ENCODE measurements around the gene GPSM1. TPM values are rescaled to one million over a fixed set of nuclear protein-coding genes. Genes with fewer than 3 reads are reported as not detected.

Gene GPSM1
- total and polyA plus RNA-seq, 9 of the 15 experiments (the other 6 are each of a cell fraction or from before 2014, with no cell fraction given), result 0.04 to 14.2 (median 3.1) TPM

DNA sequence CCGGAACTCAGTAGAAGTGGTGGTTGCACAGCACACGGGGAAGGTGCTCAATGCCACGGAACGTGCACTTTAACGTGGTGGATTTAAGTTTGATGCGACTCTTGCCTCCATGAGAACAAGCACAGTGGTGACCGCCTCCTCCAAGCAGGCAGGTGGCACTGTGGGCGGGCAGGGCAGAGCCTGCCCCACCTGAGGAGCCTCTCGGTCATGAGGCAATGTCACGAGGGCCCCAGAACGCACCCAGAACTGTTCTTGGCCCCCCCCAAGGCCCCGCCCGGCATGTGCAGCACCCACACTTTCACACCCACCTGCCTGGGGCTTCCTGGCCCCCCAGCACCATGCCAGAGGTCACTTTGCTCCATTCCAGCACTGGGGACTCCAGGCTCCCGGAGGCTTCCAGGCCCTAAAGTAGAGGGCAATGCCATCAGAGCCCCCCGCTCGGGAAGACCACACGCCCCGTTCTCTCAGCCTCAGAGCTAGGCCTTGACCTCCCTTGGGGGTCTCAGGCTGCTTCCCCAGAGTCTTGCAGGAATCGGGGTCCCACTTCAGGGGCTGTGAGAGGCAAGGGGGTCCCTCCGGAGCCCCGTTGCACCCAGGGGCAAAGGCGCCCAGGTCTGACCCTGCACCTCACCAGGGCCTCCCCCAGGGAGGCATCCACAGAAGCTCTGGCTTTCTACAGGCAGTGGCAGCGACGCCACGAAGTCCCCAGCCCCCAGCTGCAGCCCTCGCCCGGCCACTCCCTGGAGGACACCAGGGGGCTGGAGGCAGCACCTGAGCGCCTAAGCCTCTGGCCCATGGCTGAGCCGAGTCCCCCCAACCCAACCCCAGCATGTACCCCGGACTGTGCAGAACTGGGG lies 37.5 kb upstream of the GPSM1 start:
- Histone ChIP-seq H3K9ac (ENCODE audit: insufficient read depth in 1 of 2, low read depth in 2 of 2, low read length in 2 of 2) (peak overlapping the region in 1 of 2 experiments; percentile 45; a peak in 1 of 4 replicates), H3K36me3 (ENCODE audit: control insufficient read depth, insufficient read depth, low read length) (no peaks in the 10 kb centered on the region), H3K4me3 (no peak overlapping the region), H3K79me2 (ENCODE audit: control insufficient read depth, insufficient read depth, low read length) (no peaks in the 10 kb centered on the region), H3K27ac (ENCODE audit: extremely low read depth, low read depth, low read length) (no peak overlapping the region), H3K9me1 (ENCODE audit: control insufficient read depth, insufficient read depth, low read length) (no peaks in the 10 kb centered on the region), H4K20me1 (replicated peaks; ENCODE audit: control insufficient read depth, insufficient read depth, low read length) (peaks cover 11% of the 10 kb centered on the region), H3K4me2 (ENCODE audit: insufficient read depth, low read length) (no peak overlapping the region), H2AFZ (ENCODE audit: low read depth, low read length) (no peak overlapping the region), H3K4me1 (replicated peaks in 1 of 2; ENCODE audit: control insufficient read depth in 2 of 2, insufficient read depth in 2 of 2, low read length in 2 of 2) (peaks cover 0 to 58% of the 10 kb centered on the region in 2 experiments; a peak in 2 of 5 replicates), H3K27me3 (ENCODE audit: control insufficient read depth in 2 of 2, insufficient read depth in 2 of 2, low read length in 2 of 2) (peaks cover 19 to 61% of the 10 kb centered on the region in 2 experiments; a peak in 4 of 5 replicates), H3K9me3 (replicated peaks; ENCODE audit: control insufficient read depth, insufficient read depth, low read depth, low read length) (peaks cover 13% of the 10 kb centered on the region)
- no peak for FAIRE-seq
- no TSS peak for BruUV-seq (replicated peaks)
- peak in 1 of 4 experiments; percentile 32 for DNase-seq (ENCODE audit: extremely low read depth in 1 of 4, low spot score in 3 of 4)
- in situ Hi-C loops (cut with MboI) (no loop called here), intact Hi-C loops (cut with micrococcal nuclease) (no loop called here)
- no peak for TF ChIP-seq BHLHE40 (IDR thresholded peaks at IDR 0.05; ENCODE audit: low read length)
- no peak for TF ChIP-seq ZNF175 (CRISPR knock-in tag; IDR thresholded peaks at IDR 0.05; ENCODE audit: low read depth)
- TF ChIP-seq ZEB2 (IDR thresholded peaks at IDR 0.05), result no peak
- no peak for TF ChIP-seq PHF20 (IDR thresholded peaks at IDR 0.05; ENCODE audit: partially characterized antibody)
- no peak for TF ChIP-seq KAT8 (IDR thresholded peaks at IDR 0.05; ENCODE audit: low read depth)
- TF ChIP-seq TAL1 (IDR thresholded peaks at IDR 0.05), result no peak
- no peak for TF ChIP-seq SIRT6 (IDR thresholded peaks at IDR 0.05; ENCODE audit: low read depth, low read length)
- no peak for TF ChIP-seq NFIX (CRISPR knock-in tag; IDR thresholded peaks at IDR 0.05; ENCODE audit: low read depth)
- no peak for TF ChIP-seq RAD51 (IDR thresholded peaks at IDR 0.05; ENCODE audit: borderline replicate concordance, low read depth)
- no peak for TF ChIP-seq DPF2 (IDR thresholded peaks at IDR 0.05)
- no peak for TF ChIP-seq HMG20A (CRISPR knock-in tag; conservative IDR thresholded peaks at IDR 0.05)
- TF ChIP-seq TSC22D4 (tag; IDR thresholded peaks at IDR 0.05), result no peak
- TF ChIP-seq PPARD (CRISPR knock-in tag; IDR thresholded peaks at IDR 0.05), result no peak
- peak; percentile 77 for ATAC-seq
- WGBS (ENCODE audit: insufficient coverage, low coverage, missing lambda C conversion rate), result 30% methylated on average over 21 of the region's 30 CpGs
- POLR2A ChIA-PET, result no interaction called here
- CTCF ChIA-PET (ENCODE audit: low intra/inter-chr PET ratio), result no interaction called here

All from K562 (cell line).